ENCODE results near the gene ARHGAP1. TPM values are rescaled to one million over a fixed set of nuclear protein-coding genes. Genes with fewer than 3 reads are reported as not detected.
A peak's percentile ranks its signal among the peaks of the same experiment; 100 is the strongest.

The ARHGAP1 gene
- polyA plus RNA-seq, 3 donors: 31.6 to 59.3 (median 44.1) TPM

DNA sequence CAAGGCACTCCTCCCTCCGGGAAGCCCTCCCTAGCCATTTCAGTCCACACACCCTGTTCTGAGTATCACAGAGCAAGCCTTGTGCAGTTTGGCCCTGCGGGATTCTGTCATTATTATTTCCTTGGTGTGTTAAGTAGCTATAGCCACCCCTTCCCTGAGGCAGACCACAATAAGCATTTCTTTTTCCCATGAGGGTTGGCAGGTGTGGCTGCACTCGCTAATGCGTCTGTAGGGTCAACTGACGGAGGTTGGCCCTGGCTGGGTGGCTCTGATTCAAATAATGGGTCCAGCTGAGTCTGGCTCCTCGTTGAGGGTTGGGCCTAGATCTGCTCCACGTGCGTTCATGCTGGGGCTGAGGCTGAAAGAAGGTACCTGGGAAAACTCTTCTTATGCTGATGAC is 23.7 kb upstream of the ARHGAP1 start:
- Histone ChIP-seq H2AFZ (ENCODE audit: insufficient read depth, low read depth, low read length, poor library complexity, severe bottlenecking) (no peak overlapping the region), H3K4me2 (replicated peaks; ENCODE audit: extremely low read depth, low read length, poor library complexity, severe bottlenecking) (no peak overlapping the region), H3K9me3 (replicated peaks in 1 of 2; ENCODE audit: control insufficient read depth in 1 of 2, insufficient read depth in 1 of 2, low read length in 2 of 2) (no peaks in the 10 kb centered on the region), H3K4me1 (ENCODE audit: control insufficient read depth in 1 of 2, insufficient read depth in 2 of 2, low read length in 2 of 2) (no peaks in the 10 kb centered on the region), H3K27me3 (ENCODE audit: control insufficient read depth in 2 of 2, insufficient read depth in 2 of 2, low read length in 2 of 2) (no peaks in the 10 kb centered on the region), H3K9ac (ENCODE audit: insufficient read depth, low read length, poor library complexity, severe bottlenecking) (no peak overlapping the region), H3K79me2 (ENCODE audit: insufficient read depth, low read length) (no peaks in the 10 kb centered on the region), H3K36me3 (replicated peaks in 1 of 2; ENCODE audit: control insufficient read depth in 1 of 2, insufficient read depth in 2 of 2, low read length in 2 of 2) (no peaks in the 10 kb centered on the region), H3K27ac (ENCODE audit: low read depth in 1 of 2, low read length in 2 of 2) (no peak overlapping the region), H4K20me1 (ENCODE audit: insufficient read depth, low read length) (no peaks in the 10 kb centered on the region), H3K4me3 (replicated peaks in 1 of 3; ENCODE audit: low read depth in 2 of 3, low read length in 3 of 3) (no peak overlapping the region)
- Mint-ChIP-seq H3K27me3 (ENCODE audit: low read depth in 3 of 3) (peaks cover 0 to 8% (median 5%) of the 10 kb centered on the region in 3 donors), H3K9me3 (peaks cover 0 to 3% (median 0%) of the 10 kb centered on the region in 7 donors), H3K36me3 (no peaks in the 10 kb centered on the region), H3K4me3 (no peak overlapping the region), H3K27ac (no peak overlapping the region), H3K4me1 (peaks cover 6% of the 10 kb centered on the region)
- intact Hi-C loops (cut with micrococcal nuclease): no loop called here
- no peak for DNase-seq
- 85% methylated on average over 7 of the region's 8 CpGs for WGBS (ENCODE audit: insufficient coverage)
- TF ChIP-seq, protein P1, sequence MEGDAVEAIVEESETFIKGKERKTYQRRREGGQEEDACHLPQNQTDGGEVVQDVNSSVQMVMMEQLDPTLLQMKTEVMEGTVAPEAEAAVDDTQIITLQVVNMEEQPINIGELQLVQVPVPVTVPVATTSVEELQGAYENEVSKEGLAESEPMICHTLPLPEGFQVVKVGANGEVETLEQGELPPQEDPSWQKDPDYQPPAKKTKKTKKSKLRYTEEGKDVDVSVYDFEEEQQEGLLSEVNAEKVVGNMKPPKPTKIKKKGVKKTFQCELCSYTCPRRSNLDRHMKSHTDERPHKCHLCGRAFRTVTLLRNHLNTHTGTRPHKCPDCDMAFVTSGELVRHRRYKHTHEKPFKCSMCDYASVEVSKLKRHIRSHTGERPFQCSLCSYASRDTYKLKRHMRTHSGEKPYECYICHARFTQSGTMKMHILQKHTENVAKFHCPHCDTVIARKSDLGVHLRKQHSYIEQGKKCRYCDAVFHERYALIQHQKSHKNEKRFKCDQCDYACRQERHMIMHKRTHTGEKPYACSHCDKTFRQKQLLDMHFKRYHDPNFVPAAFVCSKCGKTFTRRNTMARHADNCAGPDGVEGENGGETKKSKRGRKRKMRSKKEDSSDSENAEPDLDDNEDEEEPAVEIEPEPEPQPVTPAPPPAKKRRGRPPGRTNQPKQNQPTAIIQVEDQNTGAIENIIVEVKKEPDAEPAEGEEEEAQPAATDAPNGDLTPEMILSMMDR (IDR thresholded peaks at IDR 0.05): no peak

DNA sequence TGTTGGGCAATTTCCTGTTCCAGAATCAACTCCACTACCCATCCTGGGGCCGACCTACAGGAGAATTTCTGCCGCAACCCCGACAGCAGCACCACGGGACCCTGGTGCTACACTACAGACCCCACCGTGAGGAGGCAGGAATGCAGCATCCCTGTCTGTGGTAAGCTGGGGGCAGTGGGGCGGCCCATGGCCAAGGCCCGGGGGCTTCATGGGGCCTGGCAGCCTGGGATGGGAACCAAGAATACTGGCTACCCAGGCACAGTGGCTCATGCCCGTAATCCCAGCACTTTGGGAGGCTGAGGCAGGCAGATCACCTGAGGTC is 22.9 kb upstream of the ARHGAP1 start:
- H3K27me3 Mint-ChIP-seq (ENCODE audit: low read depth in 3 of 3): peaks cover 0 to 8% (median 5%) of the 10 kb centered on the region in 3 donors
- no peak overlapping the region for H3K4me3 Mint-ChIP-seq
- H3K79me2 ChIP-seq (ENCODE audit: insufficient read depth, low read length): no peaks in the 10 kb centered on the region
- H3K9me3 Mint-ChIP-seq: peaks cover 0 to 3% (median 0%) of the 10 kb centered on the region in 7 donors
- H3K36me3 ChIP-seq (replicated peaks in 1 of 2; ENCODE audit: control insufficient read depth in 1 of 2, insufficient read depth in 2 of 2, low read length in 2 of 2): no peaks in the 10 kb centered on the region
- H3K27ac Mint-ChIP-seq: peak overlapping the region in 1 of 7 donors; percentile 57
- H3K27me3 ChIP-seq (ENCODE audit: control insufficient read depth in 2 of 2, insufficient read depth in 2 of 2, low read length in 2 of 2): no peaks in the 10 kb centered on the region
- no peak overlapping the region for H3K9ac ChIP-seq (ENCODE audit: insufficient read depth, low read length, poor library complexity, severe bottlenecking)
- no peak for DNase-seq
- peaks cover 6% of the 10 kb centered on the region for H3K4me1 Mint-ChIP-seq
- no peaks in the 10 kb centered on the region for H3K36me3 Mint-ChIP-seq
- H3K4me3 ChIP-seq (replicated peaks in 1 of 3; ENCODE audit: low read depth in 2 of 3, low read length in 3 of 3): no peak overlapping the region
- TF ChIP-seq, protein P1 (IDR thresholded peaks at IDR 0.05): no peak
- no peak overlapping the region for H3K27ac ChIP-seq (ENCODE audit: low read depth in 1 of 2, low read length in 2 of 2)
- no peaks in the 10 kb centered on the region for H4K20me1 ChIP-seq (ENCODE audit: insufficient read depth, low read length)
- no peak overlapping the region for H3K4me2 ChIP-seq (replicated peaks; ENCODE audit: extremely low read depth, low read length, poor library complexity, severe bottlenecking)
- 88% methylated on average over 3 of the region's 8 CpGs for WGBS (ENCODE audit: insufficient coverage)
- H3K9me3 ChIP-seq (replicated peaks in 1 of 2; ENCODE audit: control insufficient read depth in 1 of 2, insufficient read depth in 1 of 2, low read length in 2 of 2): no peaks in the 10 kb centered on the region
- no peaks in the 10 kb centered on the region for H3K4me1 ChIP-seq (ENCODE audit: control insufficient read depth in 1 of 2, insufficient read depth in 2 of 2, low read length in 2 of 2)
- no peak overlapping the region for H2AFZ ChIP-seq (ENCODE audit: insufficient read depth, low read depth, low read length, poor library complexity, severe bottlenecking)
- intact Hi-C loops (cut with micrococcal nuclease): no loop called here
